GM19351 (cell line): ENCODE results near the gene KIAA1755.

Experiments used
- ATAC-seq: cut with Tn5 transposase; IDR thresholded peaks from one replicate; pipeline ENCODE4 v1.9.1; 2021; ENCODE audit warnings: mild to moderate bottlenecking, moderate library complexity; ENCODE audit not compliant: unreplicated experiment

KIAA1755 gene

DNA sequence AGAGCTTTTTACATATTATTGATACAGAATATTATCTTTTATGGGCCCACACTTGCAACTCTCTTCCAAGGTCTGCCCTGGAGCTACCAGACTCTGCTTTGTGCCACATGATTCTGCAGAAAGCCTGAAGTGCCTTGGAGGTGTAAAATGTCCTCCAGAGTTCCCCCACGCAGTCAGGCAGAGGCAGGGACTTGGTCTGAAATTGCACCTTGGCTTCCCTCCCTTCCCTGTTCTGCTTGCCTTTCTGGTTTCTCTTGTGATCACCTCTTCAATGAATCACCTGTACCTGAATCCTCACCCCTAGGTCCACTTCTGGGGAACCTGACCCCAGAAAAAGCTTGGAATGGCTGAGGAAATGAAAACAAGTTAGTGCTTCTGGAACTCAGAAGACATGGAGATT, 52.4 kb downstream of the KIAA1755 start:
- no peak for ATAC-seq

GRCh38 chr20:38207621-38208020, 52.9 kb downstream of the KIAA1755 start:
- ATAC-seq = no peak

GRCh38 chr20:38205001-38205400, 55.5 kb downstream of the KIAA1755 start:
- ATAC-seq = no peak

- no peak for ATAC-seq
These were observed 56.6 kb downstream of the KIAA1755 start for GRCh38 chr20:38203981-38204357.

DNA sequence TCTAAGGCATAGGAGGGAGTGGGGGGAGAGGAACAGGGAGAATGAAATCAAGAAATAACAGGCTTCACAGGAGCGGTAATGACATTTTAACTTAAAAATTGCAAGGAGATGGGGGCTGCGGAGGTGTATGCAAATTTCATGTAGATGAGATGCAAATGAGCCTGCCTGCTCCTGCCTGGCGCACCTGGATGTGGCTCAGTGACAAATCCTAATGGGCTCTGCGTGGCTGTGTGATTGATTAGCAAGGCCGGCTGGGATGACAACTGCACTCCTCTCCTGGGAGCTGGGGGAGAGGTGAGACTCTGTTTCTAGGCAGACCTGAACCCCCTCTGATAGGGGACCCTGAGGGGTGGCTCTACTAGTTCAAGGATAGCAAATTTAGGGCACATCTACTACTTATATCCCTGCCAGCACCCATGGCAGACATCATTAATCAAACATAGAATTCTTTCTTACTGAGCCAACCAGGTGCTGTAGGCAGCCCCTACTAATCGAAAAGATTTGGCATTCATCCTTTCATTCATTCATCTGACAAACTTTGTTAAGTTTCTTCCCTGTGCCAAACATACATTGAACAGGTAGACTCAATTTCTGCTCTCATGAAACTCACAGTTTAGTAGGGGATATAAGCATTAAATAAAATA, 57.1 kb downstream of the KIAA1755 start:
- no peak for ATAC-seq

- ATAC-seq = no peak
These were observed 57.6 kb downstream of the KIAA1755 start for GRCh38 chr20:38202982-38203293.

GRCh38 chr20:38202153-38202981, 58.2 kb downstream of the KIAA1755 start:
- ATAC-seq = no peak

GRCh38 chr20:38201356-38201755, 59.2 kb downstream of the KIAA1755 start:
- ATAC-seq = no peak

DNA sequence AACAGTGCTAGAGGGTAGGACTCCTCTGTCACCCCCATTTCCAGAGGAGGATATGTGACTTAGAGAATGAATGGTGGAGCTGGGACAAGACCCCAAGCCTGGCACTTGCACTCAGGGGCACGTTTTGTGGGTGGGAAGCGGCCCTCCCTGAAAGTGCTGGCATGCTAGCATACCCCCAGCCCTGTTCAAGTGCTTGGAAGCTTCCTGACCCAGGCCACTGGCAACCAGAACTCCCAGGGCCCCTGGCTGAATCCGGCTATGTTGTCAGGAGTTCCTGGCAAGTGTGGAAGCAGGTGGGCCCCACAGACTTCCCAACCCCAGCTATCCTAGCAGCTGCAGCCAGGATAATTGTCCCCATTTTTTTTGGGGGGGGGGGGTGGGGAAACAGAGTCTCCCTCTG, 59.9 kb downstream of the KIAA1755 start:
- ATAC-seq = no peak

GRCh38 chr20:38199501-38200390, 60.8 kb downstream of the KIAA1755 start:
- ATAC-seq = no peak

DNA sequence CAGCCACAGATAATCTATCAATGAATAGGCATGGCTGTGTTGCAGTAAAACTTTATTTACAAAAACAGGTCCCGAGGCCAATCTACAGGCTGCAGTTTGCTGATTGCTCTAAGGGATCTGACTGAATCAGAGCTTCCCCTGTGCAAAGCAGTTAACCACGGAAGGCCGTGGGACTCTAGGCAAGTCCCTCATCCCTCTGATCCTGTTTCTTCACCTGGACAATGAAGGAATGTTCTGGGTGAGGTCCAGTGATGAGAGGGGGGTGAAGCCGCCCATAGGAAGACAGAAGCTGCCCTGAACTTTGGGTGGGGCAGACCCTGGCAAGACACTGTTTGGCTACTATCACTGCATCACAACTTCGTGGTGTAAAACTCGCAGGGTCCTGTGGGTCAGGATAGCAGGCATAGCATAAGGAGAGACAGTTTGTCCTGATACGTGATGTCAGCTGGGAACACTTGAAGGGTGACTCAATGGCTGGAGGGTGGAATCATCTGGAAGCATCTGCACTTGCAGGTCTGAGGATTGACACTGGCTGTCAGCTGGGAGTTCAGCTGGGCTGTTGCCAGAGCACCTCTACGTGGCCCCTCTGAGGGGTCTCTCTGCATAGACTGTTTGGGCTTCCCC, 62.2 kb downstream of the KIAA1755 start:
- no peak for ATAC-seq

DNA sequence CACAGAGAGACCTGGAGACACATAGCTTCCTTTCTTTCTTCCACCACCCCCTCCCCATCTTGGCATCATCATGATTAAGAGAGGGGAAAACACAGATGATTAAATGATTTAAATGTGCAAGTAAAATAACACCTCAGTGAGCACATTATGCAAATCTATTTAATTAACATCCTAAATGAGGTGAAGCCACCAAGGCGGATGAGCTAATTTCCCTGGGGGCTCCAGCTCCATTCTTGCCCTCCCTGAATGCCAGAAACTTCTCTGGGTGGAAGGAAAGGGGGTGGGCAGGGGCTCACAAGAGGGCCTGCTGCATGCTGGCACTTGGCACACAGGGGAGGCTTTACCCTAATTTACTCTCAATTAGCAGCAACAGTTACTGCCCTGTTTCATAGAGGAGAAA, 62.9 kb downstream of the KIAA1755 start:
- no peak for ATAC-seq

GRCh38 chr20:38197217-38197616, 63.3 kb downstream of the KIAA1755 start:
- ATAC-seq = no peak

- ATAC-seq = no peak
These were observed 63.9 kb downstream of the KIAA1755 start for GRCh38 chr20:38196592-38196991.

- no peak for ATAC-seq
These were observed 64.5 kb downstream of the KIAA1755 start for GRCh38 chr20:38196076-38196475.

DNA sequence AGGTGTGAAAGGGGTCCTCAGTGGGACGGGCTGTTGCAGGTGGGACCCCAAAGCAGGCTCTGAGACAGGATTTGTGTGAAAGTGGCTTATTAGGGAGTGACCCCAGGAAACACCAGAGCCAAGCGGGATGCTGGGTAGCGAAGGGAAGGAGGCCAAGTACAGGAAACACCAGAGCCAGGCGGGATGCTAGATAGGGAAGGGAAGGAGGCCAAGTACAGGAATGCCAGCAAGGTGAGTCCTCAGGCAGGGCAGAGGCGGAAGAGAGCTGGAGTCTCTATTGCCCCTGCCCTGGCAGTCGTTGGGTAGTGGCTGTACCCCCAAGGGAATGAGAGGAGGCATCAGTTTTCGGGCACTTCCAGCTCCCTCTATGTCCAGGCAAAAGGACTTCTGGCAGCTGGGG, 65.0 kb downstream of the KIAA1755 start:
- no peak for ATAC-seq

DNA sequence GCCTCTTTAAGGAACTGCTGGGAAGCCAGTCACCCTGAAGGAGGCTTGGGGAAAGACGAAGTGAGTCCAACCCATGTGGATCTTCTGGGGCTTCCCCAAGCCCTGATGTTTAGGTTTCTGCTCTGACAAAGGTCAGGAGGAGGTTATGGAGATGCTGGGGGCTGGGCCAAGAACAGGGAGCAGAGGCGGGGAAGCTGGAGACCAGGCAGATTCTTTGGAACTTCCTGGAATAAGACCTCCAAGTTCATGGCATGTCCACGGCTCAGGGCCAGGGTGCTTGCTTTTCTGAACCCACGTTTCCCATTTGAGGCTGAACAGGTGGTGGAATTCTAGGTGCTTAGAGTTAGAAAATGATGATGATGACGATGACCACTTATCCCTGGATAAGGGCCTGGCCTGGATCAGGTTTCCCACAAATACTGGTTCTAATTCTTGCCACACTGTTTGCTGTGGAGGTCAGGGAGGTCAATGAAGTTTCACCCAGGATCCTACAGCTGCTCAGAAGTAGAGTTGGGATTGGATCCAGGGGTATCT, 65.5 kb downstream of the KIAA1755 start:
- no peak for ATAC-seq

DNA sequence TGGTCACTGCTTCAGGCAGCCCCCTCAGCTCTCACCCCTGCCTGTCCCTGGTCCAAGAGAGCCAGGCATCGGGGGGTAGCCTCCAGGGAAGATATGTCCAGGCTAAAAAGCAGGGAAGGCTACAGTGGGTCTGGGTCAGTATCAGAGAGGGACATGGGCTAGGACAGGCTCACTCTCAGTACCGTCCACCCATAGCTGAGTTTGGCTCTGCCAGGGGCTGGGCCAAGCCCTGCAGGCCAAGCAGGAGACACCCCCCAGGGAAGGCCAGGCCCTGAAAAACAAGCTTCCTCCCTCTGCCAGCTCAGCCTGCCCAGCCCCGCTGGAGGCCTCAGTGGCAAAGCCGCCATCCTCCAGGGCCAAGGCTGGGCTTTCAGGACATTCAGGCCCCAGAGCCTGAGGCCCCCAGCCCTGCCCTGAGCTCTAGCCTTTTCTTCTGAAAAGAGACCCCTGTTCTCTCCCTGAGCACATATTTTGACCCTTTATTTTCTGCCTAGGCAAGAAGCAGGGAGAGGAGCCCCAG, 66.9 kb downstream of the KIAA1755 start:
- no peak for ATAC-seq

DNA sequence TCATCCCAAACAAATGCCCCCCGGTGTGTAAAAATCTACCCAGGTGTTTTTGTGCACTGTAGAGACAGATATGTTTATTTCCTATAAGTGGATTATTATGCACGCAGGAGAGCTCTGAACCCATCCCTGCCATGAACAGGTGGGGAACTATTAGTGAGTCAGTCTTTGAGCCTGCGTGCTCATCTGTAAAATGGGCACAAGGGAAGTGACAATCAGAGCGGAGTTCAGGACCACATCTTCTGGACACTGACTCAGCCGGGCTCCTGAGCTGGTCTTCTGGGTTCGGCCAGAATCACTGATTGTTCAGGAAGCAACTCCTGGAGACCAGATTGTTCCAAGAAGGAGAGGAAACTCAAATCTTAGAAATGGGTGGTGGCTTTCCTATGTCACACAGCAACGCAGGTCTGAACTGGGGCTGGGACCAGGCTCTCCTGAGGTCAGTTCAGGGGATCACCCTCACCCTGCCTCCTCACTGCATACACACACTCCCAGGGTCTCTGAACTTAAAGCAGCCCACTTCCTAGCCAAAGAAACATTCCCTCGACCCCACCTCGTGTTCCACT, 68.1 kb downstream of the KIAA1755 start:
- no peak for ATAC-seq

- no peak for ATAC-seq
These were observed 68.9 kb downstream of the KIAA1755 start for GRCh38 chr20:38191654-38192053.
